ENCODE measurements around the gene CTBP2.

- peak in 1 of 11 experiments; percentile 26 for TF ChIP-seq CTCF (IDR thresholded peaks at IDR 0.05 in 8 of 11, conservative IDR thresholded peaks at IDR 0.05 in 3 of 11)
- no peak for TF ChIP-seq POLR2A (IDR thresholded peaks at IDR 0.05)
- peak in 2 of 3 donors; percentile 13 to 31 for TF ChIP-seq POLR2AphosphoS5 (IDR thresholded peaks at IDR 0.05)
These were observed 157.0 kb downstream of the CTBP2 start for GRCh38 chr10:125003146-125003900.

Measured in spleen (tissue), 7 donors.